ENCODE data around the gene SLC10A3.

GRCh38 chrX:154441984-154442707, 48.3 kb downstream of the SLC10A3 start:
- TF ChIP-seq EGR1 (IDR thresholded peaks at IDR 0.05; ENCODE audit: borderline replicate concordance, low read depth, low read length) (no peak), KDM1A (IDR thresholded peaks at IDR 0.05; ENCODE audit: borderline replicate concordance, low read length) (no peak), SUZ12 (IDR thresholded peaks at IDR 0.05; ENCODE audit: low read length) (no peak), CTCF (IDR thresholded peaks at IDR 0.05; ENCODE audit: control extremely low read depth in 1 of 3, insufficient read depth in 1 of 3, low read depth in 1 of 3, low read length in 3 of 3) (no peak), EP300 (IDR thresholded peaks at IDR 0.05; ENCODE audit: borderline replicate concordance in 1 of 2, low read depth in 2 of 2, low read length in 2 of 2) (no peak), RAD21 (IDR thresholded peaks at IDR 0.05 in 1 of 2, conservative IDR thresholded peaks at IDR 0.05 in 1 of 2; ENCODE audit: low read depth in 2 of 2, low read length in 2 of 2) (no peak), RFX5 (IDR thresholded peaks at IDR 0.05; ENCODE audit: borderline replicate concordance, low read depth, low read length) (no peak), ASH2L (IDR thresholded peaks at IDR 0.05; ENCODE audit: low read length) (no peak), YY1 (IDR thresholded peaks at IDR 0.05; ENCODE audit: low read depth, low read length) (no peak), MAFK (IDR thresholded peaks at IDR 0.05; ENCODE audit: low read depth, low read length) (no peak), SRF (IDR thresholded peaks at IDR 0.05; ENCODE audit: low read depth, low read length) (no peak), POLR2A (IDR thresholded peaks at IDR 0.05; ENCODE audit: control extremely low read depth in 1 of 2, low read depth in 2 of 2, low read length in 2 of 2) (no peak)

All from H1 (cell line).